Fibroblast of gingiva (primary cell): ENCODE measurements around the gene PIH1D1.
"Not testable (repeated sequence)": the region's sequence is repeated elsewhere in the genome, so short reads cannot be mapped to it uniquely, and the experiment has no call there.

ENCODE experiments used
- DNase-seq: peaks from one replicate; pipeline ENCODE4 v3.0.0-alpha.2; 2011; ENCODE audit warnings: low read depth

PIH1D1 gene

DNA sequence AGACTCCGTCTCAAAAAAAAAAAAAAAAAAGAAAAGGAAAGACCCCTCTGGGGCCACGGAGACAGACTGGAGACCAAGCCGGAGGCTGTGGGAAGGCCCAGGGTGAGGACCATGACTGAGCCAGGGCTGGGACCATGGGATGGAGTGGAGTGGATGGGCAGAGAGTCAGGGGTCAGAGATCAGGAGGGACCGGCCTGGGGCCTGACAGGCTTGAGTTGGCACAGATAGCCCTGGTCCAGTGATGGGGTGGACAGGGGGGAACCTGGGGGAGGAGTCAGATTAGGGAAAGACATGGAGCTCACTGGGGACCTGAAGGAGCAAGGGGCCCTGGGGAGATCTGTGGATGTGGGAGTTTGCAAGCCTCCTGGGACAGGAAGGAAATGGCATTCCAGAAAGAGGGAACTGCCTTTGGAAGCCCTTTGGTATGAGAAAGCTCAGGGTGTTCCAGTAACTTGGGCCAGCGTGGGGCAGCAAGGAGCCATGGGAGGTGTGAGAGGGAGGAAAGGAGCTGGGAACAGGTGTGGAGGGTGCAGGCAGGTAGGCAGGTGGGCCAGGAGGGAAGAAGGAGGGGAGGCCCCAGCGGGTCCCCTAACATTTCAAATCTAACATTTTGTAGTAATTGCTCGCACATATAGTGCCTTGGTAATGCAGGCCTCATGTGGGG, 29.5 kb upstream of the PIH1D1 start:
- DNase-seq = no peak

DNA sequence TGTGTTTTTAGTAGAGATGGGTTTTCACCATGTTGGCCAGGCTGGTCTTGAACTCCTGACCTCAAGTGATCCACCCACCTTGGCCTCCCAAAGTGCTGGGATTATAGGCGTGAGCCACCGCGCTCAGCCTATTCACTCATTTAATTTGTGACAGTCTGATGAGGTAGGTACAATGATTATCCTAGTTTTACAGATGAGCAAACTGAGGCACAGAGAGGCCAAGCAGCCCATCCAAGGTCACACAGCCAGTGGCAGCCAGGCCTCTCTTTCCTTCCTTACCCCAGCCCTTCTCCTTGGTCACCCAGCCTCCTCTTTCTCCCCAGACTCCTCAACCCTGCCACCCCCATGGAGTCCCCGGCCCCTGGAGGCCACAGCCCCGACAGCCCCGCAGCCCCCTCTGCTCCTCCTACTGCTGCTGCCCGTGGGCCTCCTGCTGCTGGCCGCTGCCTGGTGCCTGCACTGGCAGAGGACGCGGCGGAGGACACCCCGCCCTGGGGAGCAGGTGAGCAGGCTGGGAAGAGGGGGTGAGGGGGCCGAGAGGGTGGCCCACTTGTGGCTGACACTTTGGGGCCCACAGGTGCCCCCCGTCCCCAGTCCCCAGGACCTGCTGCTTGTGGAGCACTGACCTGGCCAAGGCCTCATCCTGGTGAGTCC, 28.5 kb upstream of the PIH1D1 start:
- no peak for DNase-seq

DNA sequence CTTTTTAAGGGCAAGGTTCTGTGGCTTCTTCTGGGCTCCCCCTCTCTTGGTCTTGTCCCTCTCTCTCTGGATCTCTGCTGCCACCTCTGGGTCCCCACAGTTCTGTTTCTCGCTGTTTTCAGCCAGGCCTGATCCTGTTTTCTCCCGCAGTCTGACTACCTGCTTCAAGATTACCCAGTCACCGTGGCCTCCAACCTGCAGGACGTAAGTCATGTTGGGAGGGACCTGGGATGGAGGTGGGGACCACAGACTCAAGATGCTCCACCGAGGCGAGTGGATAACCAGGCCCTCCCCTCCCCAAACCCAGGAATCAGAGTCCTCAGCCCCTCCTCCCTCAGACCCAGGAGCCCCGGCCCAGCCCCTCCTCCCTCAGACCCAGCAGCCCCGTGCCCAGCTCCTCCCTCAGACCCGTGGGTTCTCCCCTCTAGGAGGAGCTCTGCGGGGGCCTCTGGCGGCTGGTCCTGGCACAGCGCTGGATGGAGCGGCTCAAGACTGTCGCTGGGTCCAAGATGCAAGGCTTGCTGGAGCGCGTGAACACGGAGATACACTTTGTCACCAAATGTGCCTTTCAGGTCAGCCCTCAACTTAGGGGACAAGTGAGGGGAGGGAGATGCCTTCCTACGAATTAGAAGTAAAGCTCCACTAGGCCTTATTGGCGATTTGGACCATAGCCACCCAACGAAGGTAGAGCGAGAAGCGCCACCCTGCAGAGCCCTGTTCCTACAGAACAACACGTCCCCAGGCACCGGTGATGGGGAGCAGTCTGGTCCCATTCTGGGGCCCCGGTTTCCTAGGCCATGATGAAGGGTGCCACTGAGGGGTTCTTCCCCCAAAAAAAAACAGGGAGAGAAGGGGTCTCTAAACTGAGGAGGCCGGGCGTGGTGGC, 24.6 kb upstream of the PIH1D1 start:
- DNase-seq = peak; percentile 43

DNA sequence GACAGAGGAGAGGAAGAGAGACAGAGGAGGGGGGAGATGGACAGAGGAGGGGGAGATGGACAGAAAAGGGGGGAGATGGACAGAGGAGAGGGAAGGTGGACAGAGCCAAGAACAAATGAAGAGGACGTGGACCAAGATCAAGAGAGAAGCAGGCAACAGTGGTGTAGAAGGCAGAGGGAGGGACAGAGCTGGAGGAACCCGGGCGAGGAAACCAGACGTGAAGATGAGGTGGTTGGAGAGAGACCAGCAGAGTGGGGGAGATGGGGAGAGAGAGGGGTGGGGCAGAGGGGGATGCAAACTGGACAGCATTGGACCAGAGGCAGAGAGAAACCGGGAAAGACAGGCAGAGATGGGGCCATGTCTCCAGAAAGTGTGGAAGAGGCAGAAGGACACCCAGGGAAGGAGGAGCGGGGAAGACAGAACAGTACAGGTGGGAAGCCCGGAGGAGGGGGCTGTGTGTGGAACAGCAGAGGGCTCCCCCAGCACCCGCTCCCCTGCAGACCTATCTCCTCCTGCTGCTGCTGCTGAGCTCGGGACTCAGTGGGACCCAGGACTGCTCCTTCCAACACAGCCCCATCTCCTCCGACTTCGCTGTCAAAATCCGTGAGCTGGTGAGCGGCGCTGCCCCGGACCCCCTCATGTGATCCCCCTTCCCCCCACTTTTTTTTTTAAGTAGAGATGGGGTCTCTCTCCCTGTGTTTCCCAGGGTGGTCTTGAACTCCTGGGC, 23.7 kb upstream of the PIH1D1 start:
- DNase-seq = no peak

GRCh38 chr19:49474542-49474924, 22.9 kb upstream of the PIH1D1 start:
- DNase-seq = no peak

DNA sequence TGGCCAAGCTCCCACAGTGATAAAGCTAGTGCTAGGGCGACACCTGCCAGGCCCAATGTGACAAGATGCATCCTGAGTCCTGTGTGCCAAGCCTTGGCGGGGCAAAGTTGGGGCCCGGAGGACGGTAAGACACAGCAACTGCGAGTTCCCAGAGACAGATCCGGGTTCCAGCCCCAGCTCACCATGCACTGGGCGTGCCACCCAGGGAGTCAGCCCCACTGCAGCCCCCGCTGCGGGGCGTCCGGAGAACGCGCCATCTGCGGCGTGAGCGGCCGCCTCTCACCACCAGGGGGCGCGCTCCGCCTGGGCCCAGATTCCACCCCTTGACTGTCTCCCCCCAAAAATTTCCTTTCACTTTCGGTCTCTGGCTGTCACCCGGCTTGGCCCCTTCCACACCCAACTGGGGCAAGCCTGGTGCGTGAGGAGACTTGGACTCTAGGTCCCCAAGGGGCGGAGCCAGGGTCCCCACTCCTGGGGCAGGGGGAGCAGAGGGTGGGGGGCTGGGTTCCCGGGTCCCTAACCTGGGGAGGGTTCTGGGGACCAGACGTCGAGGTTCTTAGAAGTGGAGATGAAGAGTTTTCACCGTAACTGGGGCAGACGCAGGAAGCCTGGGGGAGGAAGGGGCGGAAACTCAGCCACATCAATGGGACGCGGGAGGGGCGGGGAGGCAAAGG, 22.4 kb upstream of the PIH1D1 start, which contains the start of gene FLT3LG:
Gene FLT3LG (plus strand): TSS at position 348 of the 674 bp plus-strand sequence. CDS start 425 bp downstream, outside the sequence.
- peak; percentile 71 for DNase-seq

- DNase-seq = not testable (repeated sequence)
These were observed 21.9 kb upstream of the PIH1D1 start for GRCh38 chr19:49473501-49473867.

- no peak for DNase-seq
These were observed 21.3 kb upstream of the PIH1D1 start for GRCh38 chr19:49472936-49473335.

- no peak for DNase-seq
These were observed 19.0 kb upstream of the PIH1D1 start for GRCh38 chr19:49470615-49470978.

- DNase-seq = no peak
These were observed 18.4 kb upstream of the PIH1D1 start for GRCh38 chr19:49469828-49470614.

DNA sequence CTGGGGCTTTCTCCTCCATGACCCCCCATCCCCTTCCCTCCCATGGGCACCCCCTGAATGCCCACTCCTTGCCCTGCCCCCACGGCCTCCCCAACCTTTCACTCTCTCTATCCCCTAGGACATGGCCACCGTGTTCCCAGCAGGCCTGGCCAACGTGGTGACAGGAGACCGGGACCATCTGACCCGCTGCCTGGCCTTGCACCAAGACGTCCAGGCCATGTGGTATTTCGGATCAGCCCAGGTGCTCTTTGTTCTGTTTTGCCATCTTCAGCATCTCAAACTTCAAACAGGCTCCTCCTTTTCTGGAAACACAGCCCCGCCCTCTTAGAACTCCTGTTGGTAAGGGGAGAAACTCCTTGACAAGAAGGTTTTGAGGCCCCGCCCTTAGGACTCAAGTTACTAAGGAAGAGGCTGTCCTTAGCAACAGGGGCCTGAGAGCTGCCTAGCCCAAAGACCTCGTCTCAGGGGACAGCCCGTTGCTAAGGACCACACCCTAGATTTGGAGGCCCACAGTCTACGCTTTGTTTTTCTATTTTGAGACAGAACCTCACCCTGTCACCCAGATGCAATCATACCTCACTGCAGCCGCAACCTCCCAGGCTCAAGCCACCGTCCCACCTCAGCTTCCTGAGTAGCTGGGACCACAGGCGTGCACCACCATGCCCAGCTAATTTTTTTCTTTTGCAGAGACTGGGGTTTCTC, 17.3 kb upstream of the PIH1D1 start:
- peak; percentile 84 for DNase-seq

DNA sequence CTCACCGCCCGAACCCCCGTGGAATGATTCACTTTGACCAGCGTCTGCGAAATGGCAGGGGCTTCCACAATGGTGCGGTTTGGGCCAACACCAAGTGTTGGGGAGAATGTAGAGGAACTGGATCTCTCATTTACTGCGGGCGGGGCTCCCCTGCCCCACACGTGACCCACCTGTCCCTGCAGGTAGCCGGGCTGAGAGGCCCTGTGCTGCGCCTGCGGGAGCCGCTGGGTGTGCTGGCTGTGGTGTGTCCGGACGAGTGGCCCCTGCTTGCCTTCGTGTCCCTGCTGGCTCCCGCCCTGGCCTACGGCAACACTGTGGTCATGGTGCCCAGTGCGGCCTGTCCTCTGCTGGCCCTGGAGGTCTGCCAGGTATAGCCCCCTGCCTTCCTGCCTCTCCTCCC, 16.6 kb upstream of the PIH1D1 start:
- no peak for DNase-seq

- DNase-seq = no peak
These were observed 13.8 kb upstream of the PIH1D1 start for GRCh38 chr19:49465371-49465770.

- DNase-seq = no peak
These were observed 12.5 kb upstream of the PIH1D1 start for GRCh38 chr19:49463960-49464740.

DNA sequence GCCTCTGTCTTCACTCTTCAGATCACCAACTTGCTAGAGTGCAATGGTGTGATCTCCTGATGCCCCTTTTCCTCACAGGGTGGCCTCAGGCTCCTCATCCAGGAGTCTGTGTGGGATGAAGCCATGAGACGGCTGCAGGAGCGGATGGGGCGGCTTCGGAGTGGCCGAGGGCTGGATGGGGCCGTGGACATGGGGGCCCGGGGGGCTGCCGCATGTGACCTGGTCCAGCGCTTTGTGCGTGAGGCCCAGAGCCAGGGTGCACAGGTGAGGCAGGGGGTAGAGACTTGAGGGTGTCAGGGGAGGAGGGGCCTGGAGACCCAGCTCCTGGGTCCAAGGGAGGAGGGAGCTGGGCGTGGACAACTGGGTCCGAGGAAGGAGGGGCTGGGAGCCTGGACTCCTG, 10.9 kb upstream of the PIH1D1 start:
- no peak for DNase-seq

DNA sequence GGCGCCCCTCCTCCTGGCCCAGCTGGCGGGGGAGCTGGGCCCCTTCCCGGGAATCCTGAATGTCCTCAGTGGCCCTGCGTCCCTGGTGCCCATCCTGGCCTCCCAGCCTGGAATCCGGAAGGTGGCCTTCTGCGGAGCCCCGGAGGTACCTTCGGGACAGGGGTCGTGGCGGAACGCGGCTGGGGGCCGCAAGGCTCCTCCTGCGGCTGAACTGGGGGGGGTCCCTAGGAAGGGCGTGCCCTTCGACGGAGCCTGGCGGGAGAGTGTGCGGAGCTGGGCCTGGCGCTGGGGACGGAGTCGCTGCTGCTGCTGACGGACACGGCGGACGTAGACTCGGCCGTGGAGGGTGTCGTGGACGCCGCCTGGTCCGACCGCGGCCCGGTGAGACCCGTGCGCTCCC, 10.0 kb upstream of the PIH1D1 start:
- DNase-seq = no peak

- DNase-seq = not testable (repeated sequence)
These were observed 9.5 kb upstream of the PIH1D1 start for GRCh38 chr19:49461130-49461529.

- DNase-seq = no peak
These were observed 7.8 kb upstream of the PIH1D1 start for GRCh38 chr19:49459388-49459787.

DNA sequence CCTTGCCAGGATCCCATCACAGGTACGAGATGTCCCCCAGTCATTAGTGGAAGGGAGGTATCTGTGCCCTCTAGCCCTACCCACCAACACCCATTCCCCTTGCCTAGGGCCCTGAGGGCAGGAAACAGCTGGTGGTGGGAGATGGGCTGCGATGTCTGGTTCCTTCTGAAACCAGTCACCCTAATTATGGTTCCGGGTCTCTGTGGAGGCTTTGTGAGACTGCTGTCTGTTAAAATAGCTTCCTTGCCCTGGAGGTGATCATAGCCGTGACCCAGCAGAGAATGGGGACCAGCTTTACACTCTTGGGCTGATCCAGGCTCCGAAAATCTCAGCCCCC, 6.9 kb upstream of the PIH1D1 start:
- DNase-seq = no peak

DNA sequence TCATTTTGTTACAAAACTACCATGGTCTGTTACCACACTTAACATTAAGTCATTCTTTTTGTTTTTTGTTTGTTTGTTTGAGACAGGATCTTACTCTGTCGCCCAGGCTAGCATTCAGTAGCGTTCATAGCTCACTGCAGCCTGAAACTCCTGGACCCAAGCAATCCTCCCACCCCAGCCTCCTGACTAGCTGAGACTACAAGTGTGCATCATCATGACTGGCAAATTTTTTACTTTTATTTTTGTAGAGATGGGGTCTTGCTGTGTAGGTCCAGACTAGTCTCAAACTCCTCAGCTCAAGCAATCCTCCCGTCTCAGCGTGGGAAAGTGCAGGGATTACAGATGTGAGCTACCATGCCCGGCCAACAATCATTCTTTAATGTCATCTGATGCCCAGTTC, 4.7 kb upstream of the PIH1D1 start:
- peak; percentile 81 for DNase-seq
